Lower lobe of right lung (tissue), 2 donors: ENCODE results near the gene RBM33. TPM values are rescaled to one million over a fixed set of nuclear protein-coding genes. Genes with fewer than 3 reads are reported as not detected.

Experiments
- ATAC-seq, 2 donors: fragments of 200-7000 bp; cut with Tn5 transposase; one replicate each; pipeline ENCODE4 v1.9.1; 2020 to 2022; ENCODE audit warnings: mild to moderate bottlenecking in 2 of 2, moderate library complexity in 2 of 2
- DNase-seq: peaks from one replicate; pipeline ENCODE4 v3.0.0-alpha.2; 2020
- H3K27ac ChIP-seq: fragments of 200-600 bp; one replicate; pipeline ENCODE4 v1.8.0; 2022
- H3K27me3 ChIP-seq: fragments of 200-600 bp; one replicate; pipeline ENCODE4 v1.8.0; 2022; ENCODE audit warnings: low read depth
- H3K36me3 ChIP-seq: fragments of 200-600 bp; one replicate; pipeline ENCODE4 v1.8.0; 2022; ENCODE audit warnings: mild to moderate bottlenecking
- H3K4me1 ChIP-seq: fragments of 200-600 bp; one replicate; pipeline ENCODE4 v1.8.0; 2022
- H3K4me3 ChIP-seq: fragments of 200-600 bp; one replicate; pipeline ENCODE4 v1.8.0; 2022; ENCODE audit warnings: mild to moderate bottlenecking
- H3K9me3 ChIP-seq: fragments of 200-600 bp; one replicate; pipeline ENCODE4 v1.8.0; 2022
- CTCF ChIP-seq: fragments of 200-600 bp; IDR thresholded peaks from one replicate; pipeline ENCODE4 v1.8.0; 2022; ENCODE audit warnings: antibody characterized with exemption, mild to moderate bottlenecking
- intact Hi-C: fragments of 100-400 bp; cut with DNase I; formaldehyde crosslinking; loops from one replicate; pipeline ENCODE4 v1.11.0; 2022
- total RNA-seq: library from RNA; stranded (reverse); fragmentation: NEBNext Ultra II Directional; extraction: Animal tissue kit (Norgen Biotek cat#: 25700); gene quantifications from one replicate; pipeline ENCODE4 v1.2.1, GENCODE V29; 2021
- donor health status: DM: no; HTN: yes; CAD: no; lungs with severe emphysema.

The RBM33 gene
- total RNA-seq, 1 donor from 2014 or later, result 67.2 TPM

DNA sequence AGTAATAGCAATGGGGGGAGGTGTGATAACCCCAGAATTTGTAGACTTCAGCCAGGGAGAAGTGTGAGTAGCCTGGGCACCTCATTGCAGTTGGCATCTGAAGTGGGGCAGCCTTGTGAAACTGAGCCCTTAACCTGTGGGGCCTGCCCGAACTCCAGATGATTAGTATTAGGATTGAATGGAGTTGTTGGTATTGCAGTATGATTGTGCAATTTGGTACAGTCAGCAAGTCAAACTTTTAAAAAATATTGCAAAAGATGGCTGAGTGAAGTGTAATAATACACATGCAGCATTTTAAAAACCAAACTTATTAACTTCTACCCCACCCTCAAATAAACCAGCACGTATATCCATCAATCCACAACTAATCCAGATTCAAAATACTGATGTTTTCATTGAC, 9.3 kb downstream of the RBM33 start:
- DNase-seq (peak; percentile 71), ATAC-seq (peak; percentile 95)
- Histone ChIP-seq H3K27me3 (no peaks in the 10 kb centered on the region), H3K27ac (no peak overlapping the region), H3K9me3 (peaks cover 8% of the 10 kb centered on the region), H3K36me3 (no peaks in the 10 kb centered on the region), H3K4me1 (peaks cover 47% of the 10 kb centered on the region), H3K4me3 (no peak overlapping the region)
- intact Hi-C loops, result no loop called here
- no peak for TF ChIP-seq CTCF

- Histone ChIP-seq H3K9me3 (no peaks in the 10 kb centered on the region), H3K27me3 (no peaks in the 10 kb centered on the region), H3K36me3 (no peaks in the 10 kb centered on the region), H3K27ac (no peak overlapping the region), H3K4me1 (peaks cover 47% of the 10 kb centered on the region), H3K4me3 (no peak overlapping the region)
- DNase-seq (no peak), ATAC-seq (no peak)
- TF ChIP-seq CTCF, result no peak
- intact Hi-C loops, result no loop called here
These were observed 12.4 kb downstream of the RBM33 start for GRCh38 chr7:155656891-155657290.

DNA sequence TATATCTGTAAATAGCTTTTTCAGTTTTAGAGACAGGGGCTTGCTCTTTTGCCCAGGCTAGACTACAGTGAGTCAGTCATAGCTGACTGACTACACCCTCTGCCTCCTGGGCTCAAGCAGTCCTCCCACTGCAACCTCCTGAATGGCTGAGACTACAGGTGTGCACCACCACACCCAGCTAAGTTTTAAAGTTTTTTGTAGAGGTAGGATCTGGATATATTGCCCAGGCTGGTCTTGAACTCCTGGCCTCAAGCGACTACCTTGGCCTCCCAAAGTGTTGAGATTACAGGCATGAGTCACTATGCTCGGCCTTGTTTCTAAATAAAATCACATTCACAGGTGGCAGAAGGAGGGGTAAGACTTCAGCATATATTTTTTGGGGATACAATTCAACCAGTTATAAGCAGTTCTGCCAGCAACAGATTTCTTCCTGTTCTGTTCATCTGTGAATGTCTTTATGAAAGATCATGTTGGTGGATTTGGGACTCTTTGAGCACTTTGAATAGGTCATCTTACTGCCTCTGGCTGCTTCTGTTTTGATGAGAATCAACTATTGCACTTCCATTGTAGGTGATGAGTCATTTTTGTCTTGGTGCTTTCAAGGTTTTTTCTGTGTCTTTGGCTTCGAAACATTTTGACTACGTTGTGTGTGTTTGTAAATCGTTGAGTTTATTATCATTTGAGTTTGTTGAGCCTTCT, 15.7 kb downstream of the RBM33 start:
- Histone ChIP-seq H3K4me3 (no peak overlapping the region), H3K27ac (no peak overlapping the region), H3K9me3 (no peaks in the 10 kb centered on the region), H3K27me3 (no peaks in the 10 kb centered on the region), H3K36me3 (peaks cover 3% of the 10 kb centered on the region), H3K4me1 (peaks cover 48% of the 10 kb centered on the region)
- intact Hi-C loops, result no loop called here
- ATAC-seq (no peak), DNase-seq (no peak)
- no peak for TF ChIP-seq CTCF

- DNase-seq (no peak), ATAC-seq (no peak)
- Histone ChIP-seq H3K27me3 (no peaks in the 10 kb centered on the region), H3K4me3 (no peak overlapping the region), H3K4me1 (peaks cover 49% of the 10 kb centered on the region), H3K36me3 (peaks cover 6% of the 10 kb centered on the region), H3K27ac (no peak overlapping the region), H3K9me3 (no peaks in the 10 kb centered on the region)
- no peak for TF ChIP-seq CTCF
- intact Hi-C loops, result no loop called here
These were observed 16.3 kb downstream of the RBM33 start for GRCh38 chr7:155660758-155661093.

DNA sequence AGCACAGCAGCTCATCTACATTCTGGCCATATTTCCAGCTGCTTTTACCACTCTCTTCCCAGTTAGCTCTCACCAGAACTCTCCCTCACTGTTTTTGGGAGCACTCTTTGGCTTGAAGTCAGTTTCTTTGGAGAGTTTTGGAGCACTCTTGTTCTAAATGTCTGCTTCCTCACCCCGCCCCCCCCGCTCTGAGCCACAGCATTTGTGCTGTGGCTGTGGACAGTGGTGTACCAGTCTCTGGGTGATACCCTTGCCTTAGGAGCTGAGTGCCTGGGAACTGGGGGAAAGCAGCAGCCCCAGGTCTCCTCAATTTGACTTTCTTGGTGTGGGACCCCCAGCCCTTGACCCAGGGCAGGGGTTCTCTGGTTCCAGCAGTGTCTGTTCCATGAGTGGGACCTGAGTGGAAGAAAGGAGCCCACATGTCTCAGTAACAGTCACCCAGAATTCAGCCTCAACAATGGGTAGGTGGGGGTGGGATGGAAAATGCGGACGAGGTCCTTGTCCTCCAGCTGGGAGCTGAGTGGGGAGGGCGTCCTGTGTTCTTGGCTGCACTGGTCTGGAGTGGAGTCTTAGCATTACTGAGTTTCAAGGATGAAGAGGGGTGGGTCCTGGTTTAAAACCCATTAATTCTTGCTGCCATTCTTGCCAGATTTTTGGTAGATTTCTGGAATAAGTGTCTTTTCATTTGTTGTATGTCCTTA, 18.0 kb downstream of the RBM33 start:
- TF ChIP-seq CTCF, result no peak
- ATAC-seq, result peak in 1 of 2 donors; percentile 51
- H3K9me3 ChIP-seq, result no peaks in the 10 kb centered on the region
- intact Hi-C loops, result no loop called here
- no peak for DNase-seq
- H3K4me1 ChIP-seq, result peaks cover 56% of the 10 kb centered on the region
- no peak overlapping the region for H3K27ac ChIP-seq
- peaks cover 6% of the 10 kb centered on the region for H3K36me3 ChIP-seq
- no peak overlapping the region for H3K4me3 ChIP-seq
- no peaks in the 10 kb centered on the region for H3K27me3 ChIP-seq
